K562 (cell line): Measurements from ENCODE around the gene CD96. TPM values are rescaled to one million over a fixed set of nuclear protein-coding genes. Genes with fewer than 3 reads are reported as not detected.

Source experiments
- ATAC-seq: fragments of 200-7000 bp; cut with Tn5 transposase; 3 replicates; pipeline ENCODE4 v1.9.1; 2020; ENCODE audit warnings: moderate library complexity
- BruUV-seq: library from RNA; stranded (reverse); fragments of 400-500 nt; replicated peaks from 2 replicates; lab custom pipeline; 2021; lab: Mats Ljungman, UMichigan
- CTCF ChIA-PET: fragments of 300-600 bp; formaldehyde crosslinking; extraction: SDS; loops from one replicate; lab custom pipeline; 2021; ENCODE audit warnings: low intra/inter-chr PET ratio; lab: Yijun Ruan, JAX
- POLR2A ChIA-PET: fragments of 300-600, 350-650 bp; sonication (Branson Sonifier 250); formaldehyde crosslinking; extraction: SDS; loops from one replicate; lab custom pipeline; 2021; ENCODE audit warnings: antibody characterized with exemption, inconsistent platforms; lab: Yijun Ruan, JAX
- DNase-seq, 4 experiments: peaks; one replicate each; pipeline versions ENCODE4 v3.0.0 to v3.0.0-alpha.2; 2011 to 2018; ENCODE audit warnings: low spot score in 3 of 4, mixed read lengths in 3 of 4; ENCODE audit errors: extremely low read depth in 1 of 4
- FAIRE-seq: peaks from 2 replicates; lab custom pipeline; 2011; peaks lifted over from hg19 to GRCh38; lab: Jason Lieb, UNC
- H2AFZ ChIP-seq: 2 replicates; pipeline ENCODE4 v1.6.0; 2011; ENCODE audit warnings: low read depth, low read length, control low read depth, inconsistent platforms
- H3K27ac ChIP-seq: fragments of 200-600 bp; 3 replicates; pipeline ENCODE4 v1.8.0; 2011; ENCODE audit warnings: low read depth, mild to moderate bottlenecking, control low read depth, inconsistent platforms, low read length, moderate library complexity, mixed read lengths; ENCODE audit errors: extremely low read depth
- H3K27me3 ChIP-seq, 2 experiments: fragments of 300-600 bp in 1 of 2; 2 replicates in 1 of 2; 3 replicates in 1 of 2; pipeline versions ENCODE4 v1.6.0 to v1.8.0; 2011; ENCODE audit warnings: inconsistent platforms in 2 of 2, low read length in 2 of 2, mild to moderate bottlenecking in 1 of 2, mixed read lengths in 1 of 2, moderate library complexity in 1 of 2; ENCODE audit not compliant: control insufficient read depth in 2 of 2, insufficient read depth in 2 of 2
- H3K36me3 ChIP-seq: fragments of 300-600 bp; 3 replicates; pipeline ENCODE4 v1.8.0; 2011; ENCODE audit warnings: mild to moderate bottlenecking, low read length, inconsistent platforms; ENCODE audit not compliant: control insufficient read depth, insufficient read depth
- H3K4me1 ChIP-seq, 2 experiments: fragments of 200-600 bp in 1 of 2; replicated peaks in 1 of 2; 2 replicates in 1 of 2; 3 replicates in 1 of 2; pipeline versions ENCODE4 v1.5.1 to v1.8.0; 2011; ENCODE audit warnings: inconsistent platforms in 2 of 2, low read length in 2 of 2, mild to moderate bottlenecking in 1 of 2, mixed read lengths in 1 of 2, moderate library complexity in 1 of 2; ENCODE audit not compliant: control insufficient read depth in 2 of 2, insufficient read depth in 2 of 2
- H3K4me2 ChIP-seq: 2 replicates; pipeline ENCODE4 v1.6.1; 2011; ENCODE audit warnings: low read length, control low read depth, inconsistent platforms, mixed read lengths; ENCODE audit not compliant: insufficient read depth
- H3K4me3 ChIP-seq: fragments of 200-600 bp; sonication (generic), shearing (Covaris generic); 2 replicates; pipeline ENCODE4 v1.5.1; 2016; ENCODE audit warnings: control low read depth, inconsistent platforms
- H3K79me2 ChIP-seq: fragments of 200-600 bp; 3 replicates; pipeline ENCODE4 v1.8.0; 2011; ENCODE audit warnings: low read length, inconsistent platforms; ENCODE audit not compliant: control insufficient read depth, insufficient read depth
- H3K9ac ChIP-seq, 2 experiments: 2 replicates each; pipeline versions ENCODE4 v1.6.0 to v1.6.1; 2011; ENCODE audit warnings: low read depth in 2 of 2, low read length in 2 of 2, control low read depth in 1 of 2, inconsistent platforms in 1 of 2, mild to moderate bottlenecking in 1 of 2, mixed read lengths in 1 of 2; ENCODE audit not compliant: insufficient read depth in 1 of 2
- H3K9me1 ChIP-seq: one replicate; pipeline ENCODE4 v1.6.0; 2011; ENCODE audit warnings: inconsistent platforms, mild to moderate bottlenecking, low read length, moderate library complexity; ENCODE audit not compliant: control insufficient read depth, insufficient read depth
- H3K9me3 ChIP-seq: replicated peaks from 2 replicates; pipeline ENCODE4 v1.5.1; 2011; ENCODE audit warnings: low read depth, low read length, inconsistent platforms; ENCODE audit not compliant: control insufficient read depth, insufficient read depth
- H4K20me1 ChIP-seq: replicated peaks from 2 replicates; pipeline ENCODE4 v1.6.1; 2011; ENCODE audit warnings: low read length, inconsistent platforms, mixed read lengths; ENCODE audit not compliant: control insufficient read depth, insufficient read depth
- NFRKB ChIP-seq: fragments of 450-650 bp; IDR thresholded peaks from 2 replicates; pipeline ENCODE4 v1.6.1; 2016; ENCODE audit warnings: low read depth
- TGIF2 ChIP-seq: sonication (generic); formaldehyde crosslinking; IDR thresholded peaks from 2 replicates; pipeline ENCODE4 v1.8.1; 2022; ENCODE audit warnings: mild to moderate bottlenecking, missing genetic modification reagents, moderate library complexity
- WGBS: fragments of 100-300 bp; shearing (Covaris generic); methylation state at CpG from one replicate; pipeline ENCODE4 v1.1.6; 2016; ENCODE audit warnings: low coverage, mixed read lengths; ENCODE audit not compliant: insufficient coverage; ENCODE audit errors: missing lambda C conversion rate; 5-methylcytosine and 5-hydroxymethylcytosine counted together
- in situ Hi-C: fragments of 300-500 bp; cut with MboI; formaldehyde crosslinking; loops from 4 replicates; pipeline ENCODE4 v1.15.0; 2018; ENCODE audit warnings: inconsistent platforms, mixed read lengths
- intact Hi-C: fragments of 100-400 bp; cut with micrococcal nuclease; formaldehyde crosslinking; loops from 2 replicates; pipeline ENCODE4 v1.14.2; 2022
- polyA plus RNA-seq, 8 experiments: library from polyadenylated mRNA; depleted of rRNA in 4 of 8; stranded (reverse) in 5 of 8; unstranded in 3 of 8; fragments of >200 nt; fragmentation: Nextera tagmentation in 2 of 8; fragmentation: Illumina TruSeq in 1 of 8; extraction: Ambion mirVana in 2 of 8; extraction: Trizol in 1 of 8; gene quantifications; 2 replicates each; pipeline versions ENCODE4 v1.2.1 to v1.2.3, GENCODE V29; 2011 to 2014; ENCODE audit warnings: inconsistent platforms in 1 of 8, missing spikeins in 1 of 8
- total RNA-seq, 7 experiments: library from RNA; depleted of rRNA in 6 of 7; stranded (reverse); fragments of >200 nt in 6 of 7; fragmentation: Illumina TruSeq in 2 of 7; extraction: Trizol in 2 of 7; gene quantifications; 2 replicates each; pipeline versions ENCODE4 v1.2.1 to v1.2.3, GENCODE V29; 2011 to 2021; ENCODE audit warnings: low replicate concordance in 1 of 7

The CD96 gene
- total and polyA plus RNA-seq, 9 of the 15 experiments (the other 6 are each of a cell fraction or from before 2014, with no cell fraction given), result 0.32 to 5.7 (median 1.2) TPM

- H3K27me3 ChIP-seq, result no peaks in the 10 kb centered on the region
- H3K9ac ChIP-seq, result no peak overlapping the region
- no peak overlapping the region for H2AFZ ChIP-seq
- no peaks in the 10 kb centered on the region for H3K36me3 ChIP-seq
- H3K4me2 ChIP-seq, result no peak overlapping the region
- DNase-seq (no peak), ATAC-seq (no peak), FAIRE-seq (no peak)
- H3K4me1 ChIP-seq, result no peaks in the 10 kb centered on the region
- H4K20me1 ChIP-seq, result no peaks in the 10 kb centered on the region
- 0% methylated on average over 4 of the region's 4 CpGs for WGBS
- H3K9me3 ChIP-seq, result no peaks in the 10 kb centered on the region
- POLR2A ChIA-PET, result interaction anchor here (0.7 kb wide), 1 partner anchor 72 kb away, joined by 3 read pairs; no protein-coding TSS in a partner anchor
- H3K4me3 ChIP-seq, result no peak overlapping the region
- no peak for TF ChIP-seq TGIF2
- H3K9me1 ChIP-seq, result no peaks in the 10 kb centered on the region
- intact Hi-C loops (no loop called here), in situ Hi-C loops (no loop called here)
- no peak overlapping the region for H3K27ac ChIP-seq
- no peaks in the 10 kb centered on the region for H3K79me2 ChIP-seq
- CTCF ChIA-PET, result no interaction called here
- BruUV-seq, result no TSS peak
Observed at GRCh38 chr3:111650378-111651275, 108.6 kb downstream of the CD96 start.

- TF ChIP-seq NFRKB, result no peak
- intact Hi-C loops, result no loop called here
- ChIA-PET CTCF (no interaction called here), POLR2A (no interaction called here)
- no peaks in the 10 kb centered on the region for H3K27me3 ChIP-seq
- H3K36me3 ChIP-seq, result no peaks in the 10 kb centered on the region
- no peaks in the 10 kb centered on the region for H3K9me3 ChIP-seq
- no peak overlapping the region for H2AFZ ChIP-seq
- no peak overlapping the region for H3K9ac ChIP-seq
- 4% methylated on average over 6 of the region's 6 CpGs for WGBS
- H3K4me1 ChIP-seq, result no peaks in the 10 kb centered on the region
- no peak overlapping the region for H3K27ac ChIP-seq
- no peaks in the 10 kb centered on the region for H3K9me1 ChIP-seq
- FAIRE-seq (no peak), ATAC-seq (no peak), DNase-seq (no peak)
- BruUV-seq, result no TSS peak
- H3K4me3 ChIP-seq, result no peak overlapping the region
- in situ Hi-C loops, result no loop called here
- no peak overlapping the region for H3K4me2 ChIP-seq
- no peaks in the 10 kb centered on the region for H4K20me1 ChIP-seq
- H3K79me2 ChIP-seq, result no peaks in the 10 kb centered on the region
Observed at GRCh38 chr3:111652492-111653180, 110.6 kb downstream of the CD96 start.
